ENCODE measurements around the gene GRAMD4. TPM values are rescaled to one million over a fixed set of nuclear protein-coding genes. Genes with fewer than 3 reads are reported as not detected.

Gene GRAMD4
- total RNA-seq, 1 experiment from 2014 or later = 19.8 TPM

DNA sequence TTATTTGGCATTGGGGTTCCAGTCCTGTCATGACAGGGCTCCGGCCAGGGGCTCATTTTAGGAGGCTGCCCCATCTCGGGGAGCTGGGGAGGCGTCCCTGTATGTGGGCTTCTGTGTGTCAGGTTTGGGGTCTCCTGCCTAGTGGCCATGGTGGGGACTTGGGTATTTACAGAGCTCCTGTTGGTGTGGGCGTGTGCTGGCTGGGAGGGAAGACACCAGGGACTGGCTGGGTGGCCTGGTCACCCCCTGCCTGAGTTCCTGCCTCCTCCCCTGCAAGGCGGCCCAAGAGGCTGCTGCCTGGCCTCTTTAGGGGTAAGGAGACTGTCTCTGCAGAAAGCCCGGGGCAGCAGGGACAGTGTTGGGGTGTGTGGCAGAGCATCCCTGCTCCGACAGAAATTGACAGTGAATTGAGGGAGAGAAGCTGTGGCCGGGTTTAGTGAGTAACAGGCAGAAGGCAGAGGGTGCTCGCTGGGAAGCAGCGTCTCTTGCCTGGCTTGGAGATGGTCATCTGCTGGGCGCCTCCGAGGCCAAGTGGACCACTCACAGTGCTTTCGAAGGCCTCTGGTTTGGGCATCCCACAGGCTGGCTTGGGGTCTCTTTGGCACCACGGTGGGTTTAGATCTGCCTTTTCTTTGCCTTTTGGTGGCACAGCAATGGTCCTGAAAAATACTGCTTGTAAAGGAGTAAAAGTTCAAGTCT, 40.3 kb upstream of the GRAMD4 start:
- H4K91ac ChIP-seq (ENCODE audit: insufficient read length, low read depth, low read length) = no peak overlapping the region
- no peaks in the 10 kb centered on the region; the same call in 1 of the 2 replicates for H3K4me1 ChIP-seq (ENCODE audit: insufficient read depth, low read length)
- no peak overlapping the region for H2BK120ac ChIP-seq (ENCODE audit: low read depth, low read length, poor library complexity, severe bottlenecking)
- TF ChIP-seq, protein P1, sequence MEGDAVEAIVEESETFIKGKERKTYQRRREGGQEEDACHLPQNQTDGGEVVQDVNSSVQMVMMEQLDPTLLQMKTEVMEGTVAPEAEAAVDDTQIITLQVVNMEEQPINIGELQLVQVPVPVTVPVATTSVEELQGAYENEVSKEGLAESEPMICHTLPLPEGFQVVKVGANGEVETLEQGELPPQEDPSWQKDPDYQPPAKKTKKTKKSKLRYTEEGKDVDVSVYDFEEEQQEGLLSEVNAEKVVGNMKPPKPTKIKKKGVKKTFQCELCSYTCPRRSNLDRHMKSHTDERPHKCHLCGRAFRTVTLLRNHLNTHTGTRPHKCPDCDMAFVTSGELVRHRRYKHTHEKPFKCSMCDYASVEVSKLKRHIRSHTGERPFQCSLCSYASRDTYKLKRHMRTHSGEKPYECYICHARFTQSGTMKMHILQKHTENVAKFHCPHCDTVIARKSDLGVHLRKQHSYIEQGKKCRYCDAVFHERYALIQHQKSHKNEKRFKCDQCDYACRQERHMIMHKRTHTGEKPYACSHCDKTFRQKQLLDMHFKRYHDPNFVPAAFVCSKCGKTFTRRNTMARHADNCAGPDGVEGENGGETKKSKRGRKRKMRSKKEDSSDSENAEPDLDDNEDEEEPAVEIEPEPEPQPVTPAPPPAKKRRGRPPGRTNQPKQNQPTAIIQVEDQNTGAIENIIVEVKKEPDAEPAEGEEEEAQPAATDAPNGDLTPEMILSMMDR (conservative IDR thresholded peaks at IDR 0.05) = no peak
- H2AFZ ChIP-seq (ENCODE audit: low read length) = no peak overlapping the region
- no peak overlapping the region for H3K18ac ChIP-seq (ENCODE audit: insufficient read length, low read depth, low read length)
- peaks cover 8% of the 10 kb centered on the region for H3K23me2 ChIP-seq (ENCODE audit: insufficient read length, low read depth, low read length, poor library complexity, severe bottlenecking)
- no peak overlapping the region for H3K27ac ChIP-seq (ENCODE audit: insufficient read length, low read depth, low read length)
- DNase-seq = peak; percentile 22
- H2BK5ac ChIP-seq (ENCODE audit: insufficient read length, low read length) = no peak overlapping the region
- no peak overlapping the region for H2BK15ac ChIP-seq (ENCODE audit: low read depth, low read length)
- Mint-ChIP-seq H3K4me1 (peaks cover 51 to 66% of the 10 kb centered on the region in 2 experiments), H3K4me3 (0 out of 5 replicates have a peak overlapping the region, but pooled peaks of 1 of the 2 experiments have one; percentile 1), H3K9me3 (no peaks in the 10 kb centered on the region), H3K27ac (0 out of 7 replicates have a peak overlapping the region, but pooled peaks of 1 of the 3 experiments have one; percentile 68), H3K36me3 (ENCODE audit: insufficient read depth in 1 of 3, low read depth in 3 of 3) (no peaks in the 10 kb centered on the region), H3K27me3 (ENCODE audit: low read depth) (peaks cover 30% of the 10 kb centered on the region)
- no peaks in the 10 kb centered on the region for H3K27me3 ChIP-seq (ENCODE audit: insufficient read depth, low read length)
- H3K4ac ChIP-seq (ENCODE audit: low read depth, low read length) = no peak overlapping the region
- H3K9me3 ChIP-seq (ENCODE audit: control insufficient read depth, low read depth, low read length) = no peaks in the 10 kb centered on the region
- H3T11ph ChIP-seq (ENCODE audit: low read length) = no peak overlapping the region
- H3K56ac ChIP-seq (ENCODE audit: insufficient read length, low read depth, low read length) = no peak overlapping the region
- H3K79me1 ChIP-seq (ENCODE audit: insufficient read depth, low read depth, low read length, poor library complexity, severe bottlenecking) = no peaks in the 10 kb centered on the region
- H4K20me1 ChIP-seq (ENCODE audit: control insufficient read depth, insufficient read depth, insufficient read length) = no peaks in the 10 kb centered on the region
- H2BK12ac ChIP-seq (ENCODE audit: insufficient read length, low read depth, low read length) = no peak overlapping the region
- no peak overlapping the region for H2BK20ac ChIP-seq (ENCODE audit: low read depth, low read length, poor library complexity, severe bottlenecking)
- no peak overlapping the region for H3K4me2 ChIP-seq (ENCODE audit: insufficient read depth, insufficient read length, low read length)
- H3K23ac ChIP-seq (ENCODE audit: insufficient read length, low read depth, low read length) = no peak overlapping the region
- H2AK5ac ChIP-seq (ENCODE audit: insufficient read length, low read length) = no peak overlapping the region
- H4K5ac ChIP-seq (ENCODE audit: insufficient read length, low read depth, low read length) = no peak overlapping the region
- no peak overlapping the region for H4K8ac ChIP-seq (replicated peaks; ENCODE audit: insufficient read length, low read depth, low read length)
- H3K9ac ChIP-seq (ENCODE audit: extremely low read depth, insufficient read length, low read length) = no peak overlapping the region
- no CpG with 5 or more reads among the region's 14 CpGs for WGBS (ENCODE audit: extremely low coverage, insufficient read length, low lambda C conversion rate)
- no peak overlapping the region for H3K14ac ChIP-seq (ENCODE audit: insufficient read depth, low read length)
- no peaks in the 10 kb centered on the region; the same call in 1 of the 2 replicates for H3K79me2 ChIP-seq (ENCODE audit: insufficient read depth, low read length)

Data from H9 (cell line).